Activated CD4-positive, alpha-beta T cell treated with anti-CD3 and anti-CD28 coated beads, Interleukin-2, amount 10 ng/mL, durations not matched to agents 7 days and 5 days (primary cell): Measurements from ENCODE around the gene KRI1. TPM values are rescaled to one million over a fixed set of nuclear protein-coding genes. Genes with fewer than 3 reads are reported as not detected.

Experiments used
- CTCF ChIA-PET: fragments of 350-600 bp; sonication (Branson Sonifier 250); formaldehyde crosslinking; loops from one replicate; lab custom pipeline; 2021; ENCODE audit warnings: antibody characterized with exemption; lab: Charles Lee
- POLR2A ChIA-PET: fragments of 350-600 bp; sonication (Branson Sonifier 250); formaldehyde crosslinking; loops from one replicate; lab custom pipeline; 2021; ENCODE audit warnings: antibody characterized with exemption; lab: Charles Lee
- DNase-seq: peaks from one replicate; pipeline ENCODE4 v3.0.0-alpha.2; 2020
- H3K27ac Mint-ChIP-seq: one replicate; pipeline ENCODE4 v1.8.0; 2021; ENCODE audit warnings: mild to moderate bottlenecking, moderate library complexity, mixed read lengths
- H3K27me3 Mint-ChIP-seq: one replicate; pipeline ENCODE4 v1.8.0; 2021; ENCODE audit warnings: mixed read lengths
- H3K36me3 Mint-ChIP-seq: one replicate; pipeline ENCODE4 v1.8.0; 2021; ENCODE audit warnings: low read depth, mixed read lengths
- H3K4me1 Mint-ChIP-seq: one replicate; pipeline ENCODE4 v1.8.0; 2021; ENCODE audit warnings: mixed read lengths
- H3K4me3 Mint-ChIP-seq: one replicate; pipeline ENCODE4 v1.8.0; 2021; ENCODE audit warnings: mild to moderate bottlenecking, moderate library complexity, mixed read lengths
- H3K9me3 Mint-ChIP-seq: one replicate; pipeline ENCODE4 v1.8.0; 2021; ENCODE audit warnings: mixed read lengths
- microRNA-seq: library from miRNA; unstranded; fragments of <30 nt; microRNA quantifications from one replicate; pipeline ENCODE4 v1.2.0, GENCODE V29; 2021; ENCODE audit warnings: borderline microRNAs expressed, borderline replicate concordance
- total RNA-seq, 2 experiments: library from RNA; stranded (reverse); gene quantifications; one replicate each; pipeline ENCODE4 v1.2.3, GENCODE V29; 2021

The KRI1 gene
- total RNA-seq, 2 experiments from 2014 or later = 68.1 to 78.4 TPM

GRCh38 chr19:10513223-10513622 lies 52.6 kb downstream of the KRI1 start:
- ChIA-PET POLR2A (no interaction called here), CTCF (no interaction called here)
- H3K27ac Mint-ChIP-seq = no peak overlapping the region
- H3K4me1 Mint-ChIP-seq = peaks cover 39% of the 10 kb centered on the region
- no peak for DNase-seq
- peaks cover 50% of the 10 kb centered on the region for H3K27me3 Mint-ChIP-seq
- no peaks in the 10 kb centered on the region for H3K9me3 Mint-ChIP-seq
- no peak overlapping the region for H3K4me3 Mint-ChIP-seq
- H3K36me3 Mint-ChIP-seq = no peaks in the 10 kb centered on the region

GRCh38 chr19:10510301-10510802 lies 55.5 kb downstream of the KRI1 start:
- ChIA-PET POLR2A (interaction anchor here (0.6 kb wide), 1 partner anchor 59 kb away, joined by 5 read pairs; no protein-coding TSS in a partner anchor), CTCF (interaction anchor here (0.6 to 1.9 kb wide), 6 partner anchors 16 to 189 kb away, joined by 3 to 5 read pairs (median 3); no protein-coding TSS in a partner anchor)
- DNase-seq = peak; percentile 67
- Mint-ChIP-seq H3K36me3 (no peaks in the 10 kb centered on the region), H3K27me3 (peaks cover 29% of the 10 kb centered on the region), H3K27ac (no peak overlapping the region), H3K9me3 (no peaks in the 10 kb centered on the region), H3K4me1 (peaks cover 33% of the 10 kb centered on the region), H3K4me3 (no peak overlapping the region)

GRCh38 chr19:10508707-10509106 lies 57.1 kb downstream of the KRI1 start:
- no peaks in the 10 kb centered on the region for H3K36me3 Mint-ChIP-seq
- H3K27me3 Mint-ChIP-seq = peaks cover 15% of the 10 kb centered on the region
- peaks cover 34% of the 10 kb centered on the region for H3K4me1 Mint-ChIP-seq
- ChIA-PET CTCF (interaction anchor here (0.9 to 1.8 kb wide), 8 partner anchors 9 to 55 kb away, joined by 3 to 8 read pairs (median 4); partner anchors contain the start of gene S1PR5), POLR2A (no interaction called here)
- H3K4me3 Mint-ChIP-seq = no peak overlapping the region
- peak overlapping the region; percentile 60 for H3K27ac Mint-ChIP-seq
- no peak for DNase-seq
- H3K9me3 Mint-ChIP-seq = no peaks in the 10 kb centered on the region

- Mint-ChIP-seq H3K9me3 (no peaks in the 10 kb centered on the region), H3K36me3 (no peaks in the 10 kb centered on the region), H3K4me3 (no peak overlapping the region), H3K27me3 (peaks cover 9% of the 10 kb centered on the region), H3K4me1 (peaks cover 34% of the 10 kb centered on the region), H3K27ac (no peak overlapping the region)
- no peak for DNase-seq
- POLR2A ChIA-PET = no interaction called here
- CTCF ChIA-PET = interaction anchor here (0.8 to 1.8 kb wide), 7 partner anchors 10 to 105 kb away, joined by 3 to 8 read pairs (median 4); partner anchors contain the start of genes CDC37 and S1PR5
Observed at GRCh38 chr19:10508036-10508435, 57.8 kb downstream of the KRI1 start.

- peaks cover 6% of the 10 kb centered on the region for H3K36me3 Mint-ChIP-seq
- H3K27ac Mint-ChIP-seq = no peak overlapping the region
- DNase-seq = peak; percentile 88
- H3K4me1 Mint-ChIP-seq = peaks cover 42% of the 10 kb centered on the region
- CTCF ChIA-PET = interaction anchor here (0.5 to 2.6 kb wide), 12 partner anchors 10 to 212 kb away, joined by 3 to 13 read pairs (median 3); partner anchors contain the start of genes DNM2 and S1PR5
- peak overlapping the region; percentile 8 for H3K4me3 Mint-ChIP-seq
- H3K9me3 Mint-ChIP-seq = no peaks in the 10 kb centered on the region
- H3K27me3 Mint-ChIP-seq = no peaks in the 10 kb centered on the region
- POLR2A ChIA-PET = no interaction called here
Observed at GRCh38 chr19:10505583-10506229, 60.1 kb downstream of the KRI1 start.

Small RNA genes lying within 50 kb of the gene (microRNA-seq; reads per million reads assigned to microRNA genes)
- not detected for gene MIR1238

Other genes starting within 250 kb of the KRI1 start
- 1 to 10 TPM; 5.5 to 9.0 TPM for gene FDX2, start 250.0 kb downstream of the KRI1 start, total RNA-seq
- 10 to 100 TPM; 69.3 to 75.6 TPM for gene RAVER1, start 232.5 kb downstream of the KRI1 start, total RNA-seq
- gene ICAM3, start 226.4 kb downstream of the KRI1 start, total RNA-seq = 100 to 1,000 TPM; 230 to 233 TPM
- gene TYK2, start 185.4 kb downstream of the KRI1 start, total RNA-seq = 100 to 1,000 TPM; 251 to 263 TPM
- gene CDC37, start 162.5 kb downstream of the KRI1 start, total RNA-seq = 100 to 1,000 TPM; 200 to 205 TPM
- 10 to 100 TPM; 12.7 to 14.3 TPM for gene PDE4A, start 145.5 kb downstream of the KRI1 start, total RNA-seq
- gene KEAP1, start 62.7 kb downstream of the KRI1 start, total RNA-seq = 10 to 100 TPM; 68.3 to 93.8 TPM
- gene S1PR5, start 48.6 kb downstream of the KRI1 start, total RNA-seq = not detected
- 10 to 100 TPM; 40.0 to 41.4 TPM for gene ATG4D, start 22.1 kb downstream of the KRI1 start, total RNA-seq
- gene CDKN2D, start 3.0 kb upstream of the KRI1 start, total RNA-seq = 10 to 100 TPM; 78.6 to 88.9 TPM
- not detected for gene AP1M2, start 21.3 kb upstream of the KRI1 start, total RNA-seq
- 100 to 1,000 TPM; 162 to 189 TPM for gene SLC44A2, start 59.5 kb upstream of the KRI1 start, total RNA-seq
- gene ILF3, start 88.3 kb upstream of the KRI1 start, total RNA-seq = 100 to 1,000 TPM; 385 to 389 TPM
- gene QTRT1, start 135.4 kb upstream of the KRI1 start, total RNA-seq = 10 to 100 TPM; 39.9 to 43.8 TPM
- 100 to 1,000 TPM; 268 to 270 TPM for gene DNM2, start 152.1 kb upstream of the KRI1 start, total RNA-seq